Measurements from ENCODE around the gene LAMC2.

LAMC2 gene

GRCh38 chr1:183168308-183168707 lies 17.8 kb upstream of the LAMC2 start:
- no peak overlapping the region for H3K27ac ChIP-seq
- TF ChIP-seq ZFX (IDR thresholded peaks at IDR 0.05) (no peak), CTCF (conservative IDR thresholded peaks at IDR 0.05) (no peak)

GRCh38 chr1:183173828-183174227 lies 12.2 kb upstream of the LAMC2 start:
- no peak for TF ChIP-seq ZFX (IDR thresholded peaks at IDR 0.05)
- no peak for TF ChIP-seq CTCF (conservative IDR thresholded peaks at IDR 0.05)
- no peak overlapping the region for H3K27ac ChIP-seq

GRCh38 chr1:183175631-183176030 lies 10.4 kb upstream of the LAMC2 start:
- TF ChIP-seq CTCF (conservative IDR thresholded peaks at IDR 0.05) = no peak
- TF ChIP-seq ZFX (IDR thresholded peaks at IDR 0.05) = no peak
- no peak overlapping the region for H3K27ac ChIP-seq

- H3K27ac ChIP-seq = no peak overlapping the region
- TF ChIP-seq ZFX (IDR thresholded peaks at IDR 0.05) = no peak
- TF ChIP-seq CTCF (conservative IDR thresholded peaks at IDR 0.05) = no peak
These were observed 7.5 kb upstream of the LAMC2 start for GRCh38 chr1:183178545-183178944.

GRCh38 chr1:183179033-183179432 lies 7.0 kb upstream of the LAMC2 start:
- TF ChIP-seq CTCF (conservative IDR thresholded peaks at IDR 0.05) (no peak), ZFX (IDR thresholded peaks at IDR 0.05) (no peak)
- no peak overlapping the region for H3K27ac ChIP-seq

- TF ChIP-seq CTCF (conservative IDR thresholded peaks at IDR 0.05) (no peak), ZFX (IDR thresholded peaks at IDR 0.05) (no peak)
- no peak overlapping the region for H3K27ac ChIP-seq
These were observed 5.8 kb upstream of the LAMC2 start for GRCh38 chr1:183180218-183180617.

GRCh38 chr1:183180634-183181056 lies 5.4 kb upstream of the LAMC2 start:
- no peak overlapping the region for H3K27ac ChIP-seq
- TF ChIP-seq ZFX (IDR thresholded peaks at IDR 0.05) (no peak), CTCF (conservative IDR thresholded peaks at IDR 0.05) (no peak)
